Measurements from ENCODE around the gene TEX28.
"Not testable (repeated sequence)": the region's sequence is repeated elsewhere in the genome, so short reads cannot be mapped to it uniquely, and the experiment has no call there.

Gene TEX28

DNA sequence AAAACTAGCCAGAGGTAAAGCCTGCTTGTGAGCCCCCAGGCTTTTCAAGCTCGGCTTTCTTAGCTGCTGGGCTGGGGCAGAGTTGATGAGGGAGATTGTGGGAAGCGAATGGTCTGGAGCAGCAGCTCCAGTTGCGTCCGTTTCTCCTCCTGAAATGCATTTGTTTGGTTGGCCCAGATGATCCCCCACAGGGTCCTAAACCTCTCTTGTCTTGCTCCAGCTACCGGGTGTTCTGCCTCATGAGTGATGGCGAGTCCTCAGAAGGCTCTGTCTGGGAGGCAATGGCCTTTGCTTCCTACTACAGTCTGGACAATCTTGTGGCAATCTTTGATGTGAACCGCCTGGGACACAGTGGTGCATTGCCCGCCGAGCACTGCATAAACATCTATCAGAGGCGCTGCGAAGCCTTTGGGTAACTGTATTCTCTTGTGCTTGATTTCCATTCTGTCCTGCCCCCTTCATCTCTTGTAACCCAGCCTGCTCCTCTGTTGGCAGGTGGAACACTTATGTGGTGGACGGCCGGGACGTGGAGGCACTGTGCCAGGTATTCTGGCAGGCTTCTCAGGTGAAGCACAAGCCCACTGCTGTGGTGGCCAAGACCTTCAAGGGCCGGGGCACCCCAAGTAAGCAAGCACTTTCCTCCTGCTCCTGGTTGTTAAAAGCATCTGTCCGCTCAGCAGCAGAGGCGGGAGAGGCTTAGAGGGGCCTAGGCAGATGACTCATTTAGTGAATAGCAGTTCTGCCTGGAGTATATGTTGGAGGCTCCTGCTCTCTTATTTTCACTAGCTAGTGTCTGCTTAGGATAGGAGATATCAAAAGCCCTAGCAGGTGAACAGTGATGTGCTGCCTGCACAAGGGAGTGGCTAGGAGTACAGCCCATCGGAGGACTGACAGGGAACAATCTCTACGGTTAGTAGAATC, 16.0 kb upstream of the TEX28 start:
- DNase-seq (ENCODE audit: low read depth in 2 of 2): no peak

DNA sequence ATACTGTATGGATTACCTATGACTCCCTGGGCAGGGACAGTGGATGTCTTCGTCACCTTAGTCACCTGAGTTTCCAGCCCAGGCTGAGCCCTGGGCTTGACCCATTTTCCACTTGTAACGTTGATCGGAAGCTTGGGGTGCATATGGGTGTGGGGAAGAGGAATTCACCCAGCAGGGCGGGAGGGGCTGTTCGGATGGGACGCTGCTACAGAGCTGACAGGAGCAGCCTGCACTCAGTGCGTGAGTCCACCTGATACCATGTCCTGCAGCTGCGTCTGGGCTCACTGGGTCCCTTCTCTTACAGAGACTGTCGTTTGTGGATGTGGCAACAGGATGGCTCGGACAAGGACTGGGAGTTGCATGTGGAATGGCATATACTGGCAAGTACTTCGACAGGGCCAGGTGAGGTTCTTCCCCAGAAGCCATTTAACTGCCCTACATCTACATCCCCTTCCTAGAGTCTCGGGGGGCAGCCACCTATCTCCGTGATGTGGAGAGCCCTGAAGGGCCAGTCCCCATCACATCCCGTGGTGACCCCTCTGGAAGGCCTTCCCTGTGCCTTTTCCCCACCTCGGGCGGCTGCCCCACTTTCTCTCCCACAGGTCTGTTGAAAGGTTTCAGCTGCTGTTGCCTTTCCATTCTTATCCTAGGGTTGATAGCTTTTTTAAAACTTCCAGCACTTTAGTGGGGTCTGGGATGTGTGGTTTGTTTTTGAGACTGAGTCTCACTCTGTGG, 14.3 kb upstream of the TEX28 start:
- DNase-seq (ENCODE audit: low read depth in 2 of 2): no peak

GRCh38 chrX:154308108-154308946, 13.4 kb upstream of the TEX28 start:
- peak; percentile 72 for DNase-seq (ENCODE audit: low read depth in 2 of 2)

- no peak for DNase-seq (ENCODE audit: low read depth in 2 of 2)
Measured at GRCh38 chrX:154307202-154307601, 12.3 kb upstream of the TEX28 start.

GRCh38 chrX:154305541-154306205, 10.7 kb upstream of the TEX28 start:
- no peak for DNase-seq (ENCODE audit: low read depth in 2 of 2)

DNA sequence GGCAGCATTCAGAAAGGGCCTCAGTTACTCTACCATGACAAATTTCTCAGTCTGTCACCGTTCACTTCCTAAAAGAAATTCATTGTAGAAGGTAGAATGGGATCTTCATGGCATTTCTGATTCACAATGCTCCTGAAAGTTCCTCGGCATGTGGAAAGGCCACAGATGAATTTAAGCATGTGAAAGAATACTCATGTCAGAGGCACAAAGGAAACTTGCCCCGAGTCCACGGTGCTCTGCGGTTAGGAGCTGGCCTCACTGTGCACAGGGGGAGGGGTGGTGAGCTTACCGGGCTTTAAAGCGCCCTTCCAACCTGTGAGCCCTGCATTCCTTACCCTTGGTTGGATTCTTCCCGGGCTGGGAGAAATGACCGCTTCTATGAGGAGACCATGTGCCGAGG, 9.9 kb upstream of the TEX28 start:
- DNase-seq (ENCODE audit: low read depth in 2 of 2): no peak

- no peak for DNase-seq (ENCODE audit: low read depth in 2 of 2)
Measured at GRCh38 chrX:154303476-154303875, 8.6 kb upstream of the TEX28 start.

GRCh38 chrX:154302998-154303397, 8.1 kb upstream of the TEX28 start:
- not testable (repeated sequence) for DNase-seq (ENCODE audit: low read depth in 2 of 2)

DNA sequence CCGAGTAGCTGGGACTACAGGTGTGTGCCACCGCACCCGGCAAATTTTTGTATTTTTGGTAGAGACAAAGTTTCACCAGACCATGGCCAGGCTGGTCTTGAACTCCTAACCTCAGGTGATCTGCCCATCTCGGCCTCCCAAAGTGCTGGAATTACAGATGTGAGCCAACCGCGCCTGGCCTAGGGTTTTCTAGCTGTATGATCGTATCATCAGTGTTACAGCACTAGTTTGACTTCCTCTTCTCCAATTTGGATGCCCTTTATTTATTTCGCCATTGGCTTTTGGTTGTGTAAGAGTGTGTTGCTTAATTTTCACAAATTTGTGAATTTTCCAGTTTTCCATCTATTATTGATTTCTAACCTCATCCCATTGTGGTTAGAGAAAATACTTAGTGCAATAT, 5.9 kb upstream of the TEX28 start:
- DNase-seq (ENCODE audit: low read depth in 2 of 2): no peak

GRCh38 chrX:154298312-154298711, 3.4 kb upstream of the TEX28 start:
- DNase-seq (ENCODE audit: low read depth in 2 of 2): no peak

DNA sequence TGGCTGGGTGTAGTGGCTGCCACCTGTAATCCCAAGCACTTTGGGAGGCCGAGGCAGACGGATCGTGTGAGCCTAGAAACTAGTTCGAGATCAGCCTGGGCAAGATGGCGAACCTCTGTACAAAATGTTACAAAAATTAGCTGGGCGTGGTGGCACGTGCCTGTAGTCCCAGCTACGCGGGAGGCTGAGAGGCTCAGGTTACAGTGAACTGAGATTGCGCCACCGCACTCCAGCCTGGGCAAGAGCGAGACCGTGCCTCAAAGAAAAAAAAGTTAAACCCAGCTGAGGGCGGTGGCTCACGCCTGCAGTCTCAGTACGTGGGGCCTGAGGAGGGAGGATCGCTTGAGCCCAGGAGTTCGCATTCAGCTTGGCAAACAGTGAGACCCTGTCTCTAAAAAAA, 1.8 kb upstream of the TEX28 start:
- DNase-seq (ENCODE audit: low read depth in 2 of 2): no peak

DNA sequence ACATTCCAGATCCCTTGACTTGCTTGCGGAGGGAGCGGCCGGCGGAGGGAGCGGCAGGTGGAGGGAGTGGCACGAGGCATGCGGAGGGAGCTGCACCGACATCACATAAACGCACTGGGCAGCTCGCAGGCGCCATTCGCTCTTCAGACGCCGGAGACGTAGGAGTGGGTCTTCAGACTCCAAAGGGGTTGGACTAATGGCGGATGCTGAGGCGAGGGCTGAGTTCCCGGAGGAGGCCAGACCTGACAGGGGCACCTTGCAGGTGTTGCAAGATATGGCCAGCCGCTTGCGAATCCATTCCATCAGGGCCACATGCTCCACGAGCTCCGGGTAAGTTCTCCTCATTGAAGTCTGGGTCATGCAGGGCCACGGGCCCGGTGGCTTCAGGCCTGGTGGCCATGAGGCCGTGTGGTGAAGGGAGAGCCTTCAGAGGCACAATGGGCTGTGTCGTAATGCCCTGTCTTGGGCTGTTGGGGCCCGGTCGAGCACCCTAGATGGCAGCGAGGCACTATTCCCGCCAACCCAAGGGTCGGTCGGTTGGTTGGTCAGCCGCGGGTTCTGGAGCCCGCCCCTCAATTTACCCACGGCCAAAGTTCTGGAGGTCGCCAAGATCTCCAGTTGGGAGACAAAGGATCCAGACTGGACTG, 863 bp upstream of the TEX28 start, which contains the start of gene TKTL1:
Gene TKTL1, plus strand, starts transcription at position 132 of the 647 bp plus-strand sequence. Its CDS starts 65 bp downstream, at position 197.
- no peak for DNase-seq (ENCODE audit: low read depth in 2 of 2)

DNA sequence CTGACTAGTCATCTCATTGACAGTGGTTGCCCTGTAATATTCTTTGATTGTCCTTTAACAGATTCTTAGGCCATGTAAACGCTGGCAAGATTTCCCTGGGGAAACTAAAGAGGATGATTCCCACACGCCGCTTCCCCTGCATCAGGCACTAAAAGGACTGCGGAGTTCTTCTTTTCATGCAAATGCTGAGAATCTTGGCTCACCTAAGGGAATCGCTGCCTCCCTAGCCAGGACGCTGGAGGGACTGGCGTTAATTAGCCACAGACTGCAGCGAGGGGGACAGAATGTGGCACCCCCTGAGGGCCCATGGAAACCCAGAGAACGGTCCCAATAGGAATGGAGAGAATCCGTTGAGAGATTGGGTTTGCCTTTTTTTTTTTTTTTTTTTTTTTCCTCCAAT, 8.5 kb downstream of the TEX28 start:
- not testable (repeated sequence) for DNase-seq (ENCODE audit: low read depth in 2 of 2)

- DNase-seq (ENCODE audit: low read depth in 2 of 2): not testable (repeated sequence)
Measured at GRCh38 chrX:154284489-154285338, 10.2 kb downstream of the TEX28 start.

DNA sequence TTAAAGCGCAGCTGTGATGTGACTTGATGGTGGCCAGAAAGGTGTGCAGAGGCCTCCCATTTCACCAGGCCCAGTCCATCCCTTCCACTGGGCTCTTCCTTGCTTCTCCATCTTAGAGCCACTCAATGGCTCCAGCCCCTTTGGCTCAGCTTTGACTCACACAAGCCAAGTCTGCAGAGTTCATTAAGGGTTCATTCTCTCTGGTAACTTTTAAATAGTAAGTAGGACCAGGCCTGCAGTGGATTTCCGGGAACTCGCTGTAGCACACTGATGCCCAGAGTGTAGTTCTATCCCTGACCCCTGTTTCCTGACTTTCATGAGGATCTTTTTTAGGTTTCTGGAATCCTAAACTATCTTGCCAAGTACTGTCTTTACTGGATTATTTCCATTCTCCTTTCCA, 25.7 kb downstream of the TEX28 start:
- not testable (repeated sequence) for DNase-seq (ENCODE audit: low read depth in 2 of 2)

DNA sequence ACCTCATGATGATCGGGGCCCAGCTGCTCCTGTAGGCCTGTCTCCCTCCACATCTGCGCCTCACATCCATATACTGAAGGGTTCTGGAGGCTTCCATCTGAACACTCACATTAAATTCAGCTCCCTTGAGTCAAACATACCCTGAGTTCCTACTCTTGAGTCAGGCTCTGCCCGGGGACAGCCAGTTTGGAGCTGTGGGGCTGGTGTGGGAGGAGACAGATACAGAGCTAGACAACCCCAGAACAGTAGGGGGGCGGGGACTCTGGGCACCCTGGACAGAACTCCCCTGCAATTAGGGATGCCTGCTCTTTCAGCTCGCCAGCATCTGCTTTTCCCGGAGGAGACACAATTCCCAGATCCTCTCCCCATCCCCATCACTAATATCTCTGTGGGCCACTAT, 31.9 kb downstream of the TEX28 start:
- DNase-seq (ENCODE audit: low read depth in 2 of 2): not testable (repeated sequence)

DNA sequence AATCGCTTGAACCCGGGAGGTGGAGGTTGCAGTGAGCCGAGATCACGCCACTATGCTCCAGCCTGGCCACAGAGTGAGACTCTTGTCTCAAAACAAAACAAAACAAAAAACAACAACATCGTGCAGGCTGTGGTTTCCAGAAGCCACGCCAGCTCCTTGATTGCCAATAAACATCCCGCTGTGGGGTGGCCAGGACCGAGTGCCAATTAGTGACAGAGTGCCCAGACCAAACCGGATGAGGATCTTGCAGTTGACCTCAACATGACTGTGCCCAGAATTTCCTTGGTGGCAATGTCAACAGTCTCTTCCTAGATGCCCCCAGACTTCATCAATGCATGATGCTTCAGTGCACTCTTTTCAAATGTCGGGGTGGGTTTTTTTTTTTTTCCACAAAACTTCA, 36.2 kb downstream of the TEX28 start:
- not testable (repeated sequence) for DNase-seq (ENCODE audit: low read depth in 2 of 2)

DNA sequence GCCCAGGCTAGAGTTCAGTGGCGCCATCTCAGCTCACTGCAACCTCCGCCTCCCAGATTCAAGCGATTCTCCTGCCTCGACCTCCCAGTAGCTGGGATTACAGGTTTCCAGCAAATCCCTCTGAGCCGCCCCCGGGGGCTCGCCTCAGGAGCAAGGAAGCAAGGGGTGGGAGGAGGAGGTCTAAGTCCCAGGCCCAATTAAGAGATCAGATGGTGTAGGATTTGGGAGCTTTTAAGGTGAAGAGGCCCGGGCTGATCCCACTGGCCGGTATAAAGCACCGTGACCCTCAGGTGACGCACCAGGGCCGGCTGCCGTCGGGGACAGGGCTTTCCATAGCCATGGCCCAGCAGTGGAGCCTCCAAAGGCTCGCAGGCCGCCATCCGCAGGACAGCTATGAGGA, 37.6 kb downstream of the TEX28 start, which contains the start of gene OPN1MW3:
Gene OPN1MW3, plus strand, starts transcription at position 301 of the 400 bp plus-strand sequence. Its CDS starts 38 bp downstream, at position 339.
- not testable (repeated sequence) for DNase-seq (ENCODE audit: low read depth in 2 of 2)

- not testable (repeated sequence) for DNase-seq (ENCODE audit: low read depth in 2 of 2)
Measured at GRCh38 chrX:154248076-154248475, 46.8 kb downstream of the TEX28 start.

All from stimulated activated CD4-positive, alpha-beta T cell treated with anti-CD3 and anti-CD28 coated beads, Interleukin-4, amount 100 ng/mL, for 48 hours (primary cell).